NOMO-1 treated with dmso at 0.1 percent for 144 hours (cell line): ENCODE data around the gene ADCY2.

Experiments used
- DNase-seq: peaks from one replicate; lab custom pipeline; 2025; ENCODE audit not compliant: unreplicated experiment; lab: John Stamatoyannopoulos, UW

Gene ADCY2

DNA sequence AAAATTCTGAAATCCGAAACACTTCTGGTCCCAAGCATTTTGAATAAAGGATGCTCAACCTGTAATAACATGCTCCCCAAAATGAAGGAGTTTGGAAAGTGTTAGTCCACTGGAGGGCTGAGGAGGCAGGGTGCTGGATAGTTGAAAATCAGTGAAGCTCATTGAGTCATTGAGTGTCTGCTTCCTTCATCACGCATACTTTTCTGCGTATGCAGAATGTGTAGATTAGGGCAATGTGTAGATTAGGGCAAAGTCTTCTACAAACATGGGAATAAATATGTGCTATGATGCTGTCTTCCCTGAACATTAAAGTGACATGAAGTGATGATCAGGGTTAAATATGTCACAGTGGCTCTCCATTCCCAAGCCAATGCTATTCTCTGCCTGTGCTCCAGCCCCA, 261.2 kb downstream of the ADCY2 start:
- no peak for DNase-seq

DNA sequence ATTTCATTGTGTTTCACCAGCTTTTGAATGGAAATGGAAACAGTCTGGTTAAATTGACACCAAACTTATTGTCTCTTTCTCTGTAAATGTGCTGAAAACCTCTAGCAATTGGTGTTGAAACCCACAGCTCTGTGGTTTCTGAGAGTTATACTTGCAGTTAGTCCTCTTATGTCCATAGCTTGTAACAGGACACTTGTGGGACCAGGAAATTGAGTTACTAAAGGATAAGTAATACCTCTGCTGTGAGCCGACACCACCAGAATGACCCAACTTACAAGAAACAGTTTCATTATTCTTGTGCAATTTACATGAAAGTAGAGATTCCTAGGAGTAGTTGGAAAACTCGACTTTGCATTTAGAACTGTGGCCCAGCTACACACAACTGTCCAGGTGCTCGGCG, 263.5 kb downstream of the ADCY2 start:
- no peak for DNase-seq

DNA sequence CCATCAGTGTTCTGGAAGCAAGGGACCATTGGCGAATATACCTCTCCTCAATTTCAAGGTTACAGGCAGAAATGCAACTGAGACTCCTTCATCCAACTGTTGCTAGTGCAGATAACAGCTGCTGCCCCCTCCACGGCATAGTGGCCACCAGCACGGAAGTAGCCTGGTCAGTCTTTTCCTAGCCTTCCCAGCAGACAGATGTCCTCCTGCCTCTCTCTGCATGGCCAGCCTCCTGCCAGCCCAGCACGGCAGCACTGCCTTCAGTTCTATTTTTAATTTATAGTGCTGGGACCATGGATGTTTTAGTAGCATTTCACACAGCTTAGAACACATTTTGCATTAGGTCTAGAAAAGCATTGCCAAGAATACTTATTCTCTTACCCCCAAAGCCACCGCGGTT, 266.4 kb downstream of the ADCY2 start:
- DNase-seq: no peak

DNA sequence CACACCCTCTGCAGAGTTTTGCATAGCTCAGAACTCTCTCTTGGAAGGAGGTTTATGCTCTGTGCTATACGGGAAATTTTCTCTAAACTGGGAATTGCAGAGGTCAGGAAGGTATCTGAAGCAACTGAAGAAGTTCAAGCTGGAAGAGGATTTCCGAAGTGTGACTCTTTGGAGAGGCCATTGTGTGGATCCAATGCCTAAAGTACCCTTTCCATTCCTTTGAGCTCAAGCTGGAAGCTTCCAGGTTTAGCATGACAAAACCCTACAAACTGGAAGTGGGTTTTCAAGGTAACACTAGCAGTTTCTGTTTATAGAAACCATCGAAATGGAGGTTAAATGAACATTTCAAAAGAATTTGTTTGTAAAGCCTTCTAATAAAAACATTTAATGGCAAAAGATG, 267.9 kb downstream of the ADCY2 start:
- no peak for DNase-seq

DNA sequence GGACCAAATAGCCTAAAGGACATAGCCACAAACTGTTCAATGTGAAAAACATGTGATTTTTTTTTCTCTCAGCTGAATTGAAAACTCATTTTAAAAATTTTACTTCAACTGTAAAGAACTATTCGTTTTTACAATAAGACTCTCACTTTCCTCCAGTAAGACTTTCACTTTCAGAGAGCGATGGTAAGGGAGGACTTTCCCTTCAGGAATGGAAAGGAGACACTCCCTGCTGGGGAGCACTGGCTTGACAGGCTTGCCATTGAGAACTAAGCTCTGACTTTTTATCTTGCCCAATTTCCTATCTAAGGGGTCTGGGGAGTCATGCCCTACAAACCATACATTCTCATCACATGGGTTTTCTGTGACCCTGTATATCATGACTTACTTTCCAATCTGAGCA, 268.3 kb downstream of the ADCY2 start:
- no peak for DNase-seq

DNA sequence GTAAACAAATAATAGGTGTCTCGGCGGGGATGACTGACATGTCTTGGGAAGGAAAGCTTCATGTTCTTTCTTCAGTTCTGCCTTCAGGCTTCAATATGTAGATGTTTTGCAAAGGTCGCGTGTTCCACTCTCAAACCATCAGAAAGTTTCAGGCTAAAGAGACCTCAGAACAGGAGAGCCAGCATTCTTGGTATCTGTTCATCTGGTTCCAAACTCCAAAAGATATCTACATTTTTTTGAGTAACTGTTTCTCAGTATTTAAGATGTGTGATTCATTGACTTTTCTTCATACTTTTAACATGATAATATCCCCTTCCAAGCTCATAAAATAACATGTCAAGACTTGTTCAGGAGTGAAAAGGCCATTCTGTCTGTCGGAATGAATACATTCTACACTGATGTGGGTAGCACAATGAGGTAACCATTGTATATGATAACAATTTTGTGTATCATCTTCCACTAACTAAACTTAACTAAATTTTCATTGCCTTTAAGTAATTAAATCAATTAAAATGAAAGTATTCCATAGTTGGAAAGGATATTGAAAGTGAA, 271.4 kb downstream of the ADCY2 start:
- no peak for DNase-seq

DNA sequence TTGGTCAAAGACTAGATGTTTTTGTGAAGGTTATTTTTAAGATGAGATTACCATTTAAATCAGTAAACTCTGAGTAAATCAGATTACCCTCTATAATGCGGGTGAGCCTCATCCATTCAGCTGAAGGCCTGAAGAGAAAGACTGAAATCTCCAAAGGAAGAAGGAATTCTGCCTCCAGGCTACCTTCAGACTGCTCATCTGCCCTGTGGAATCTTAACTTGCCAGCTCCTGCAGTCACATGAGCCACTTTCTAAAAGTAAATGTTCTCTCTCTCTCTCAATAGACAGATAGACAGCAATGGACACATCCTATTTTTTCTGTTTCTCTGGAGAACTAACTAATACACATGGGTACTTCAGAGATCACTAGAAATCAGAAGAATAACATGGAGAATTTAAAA, 272.2 kb downstream of the ADCY2 start:
- no peak for DNase-seq

DNA sequence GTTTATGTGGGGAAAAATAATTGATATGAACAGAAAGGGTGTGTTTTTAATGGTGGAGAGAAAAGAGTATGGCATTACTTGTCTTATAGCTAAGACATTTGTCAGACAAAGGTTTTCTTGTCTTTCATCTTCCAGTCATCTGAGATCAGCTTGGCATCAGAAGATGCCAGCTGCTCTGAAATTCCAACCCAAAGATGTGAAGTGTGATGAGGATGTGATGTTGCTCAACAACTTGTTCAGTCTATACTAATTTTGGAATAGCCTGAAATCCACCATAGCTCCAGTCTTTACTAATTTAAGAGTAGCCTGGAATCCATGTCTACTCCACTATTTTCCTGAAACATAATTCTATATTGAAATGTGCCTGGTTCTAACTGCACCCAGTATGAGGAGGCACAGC, 272.7 kb downstream of the ADCY2 start:
- DNase-seq: no peak

DNA sequence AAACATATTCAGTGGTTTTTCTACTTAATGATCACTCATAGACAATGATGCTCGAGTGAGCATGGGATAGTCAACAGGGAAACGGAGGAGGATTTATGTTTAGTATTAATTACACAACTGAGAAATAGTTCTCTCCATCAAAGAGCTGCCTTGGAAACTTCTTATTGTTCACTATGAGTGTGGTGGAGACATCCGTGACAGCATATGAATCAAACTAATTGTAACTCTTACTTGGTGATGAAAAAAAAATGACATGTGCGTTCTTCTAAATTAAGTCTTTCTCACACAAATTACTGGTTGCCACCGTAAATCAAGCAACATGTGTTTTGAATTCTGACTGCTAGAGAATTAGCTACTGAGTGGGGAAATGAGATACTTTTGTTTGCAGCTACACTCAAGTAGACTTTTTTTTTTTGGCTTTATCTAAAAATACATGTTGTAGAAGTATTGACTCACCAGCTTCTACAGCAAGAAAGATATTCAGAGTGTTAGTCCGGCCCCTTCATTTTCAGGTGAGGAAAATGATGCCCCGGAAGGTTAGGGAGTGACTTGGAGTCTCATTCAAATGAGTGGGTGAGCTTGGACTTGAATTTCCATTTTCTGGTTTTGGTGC, 275.5 kb downstream of the ADCY2 start:
- DNase-seq: no peak

DNA sequence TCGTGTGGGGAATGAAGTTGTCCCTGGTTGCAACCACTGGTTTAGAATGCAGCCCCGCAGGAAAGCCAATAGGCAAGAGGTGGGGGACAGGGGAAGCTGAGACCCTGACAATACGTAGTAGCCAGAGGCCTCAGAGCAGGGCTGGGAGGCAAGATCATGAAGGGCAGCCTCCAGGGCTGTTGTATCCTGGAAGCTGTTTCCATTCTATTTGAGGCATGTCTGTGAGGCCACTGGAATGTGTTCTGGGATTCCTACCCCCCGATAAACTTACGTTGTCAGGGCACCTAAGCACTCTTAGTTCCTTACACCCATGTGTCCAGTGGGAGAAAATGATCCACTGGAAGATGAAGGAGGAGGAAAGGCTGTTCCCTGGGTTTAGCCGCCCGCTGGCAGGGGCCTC, 277.7 kb downstream of the ADCY2 start:
- no peak for DNase-seq

DNA sequence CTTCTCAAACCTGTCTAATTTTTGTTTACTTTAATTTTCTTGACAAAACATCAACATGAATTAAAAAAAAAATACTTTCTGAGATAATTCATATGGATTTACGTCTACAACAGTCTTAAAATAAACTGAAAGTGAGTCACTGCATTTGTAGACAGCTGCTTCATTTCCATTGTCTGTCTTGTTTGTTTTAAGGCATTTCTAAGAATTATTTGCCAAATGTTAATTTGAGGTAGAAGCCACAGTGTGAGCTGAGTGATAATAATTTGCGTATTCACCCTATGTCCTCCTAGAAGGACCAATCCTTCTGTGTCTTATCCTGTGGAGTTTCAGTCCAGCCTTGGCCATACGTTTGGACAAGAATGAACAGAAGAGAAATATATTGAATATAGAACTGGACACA, 280.5 kb downstream of the ADCY2 start:
- DNase-seq: no peak

DNA sequence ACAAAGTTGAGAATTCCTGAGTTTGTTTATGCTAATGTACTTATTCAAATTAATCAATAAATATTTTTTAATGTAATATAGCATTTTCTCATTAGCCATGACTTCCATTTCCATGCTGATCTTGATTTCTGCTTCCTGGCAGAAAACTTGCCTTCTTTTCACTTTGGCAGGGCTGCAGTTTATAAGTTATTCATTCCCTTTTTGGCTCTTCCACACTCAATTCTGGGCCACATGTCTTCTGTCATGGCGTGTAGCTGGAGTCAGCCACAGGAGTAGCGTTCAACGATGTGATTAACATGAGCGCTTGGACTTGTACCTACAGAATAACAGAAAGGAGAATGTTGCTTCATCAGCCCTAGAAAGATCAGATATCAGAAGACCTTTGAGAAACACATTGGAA, 282.1 kb downstream of the ADCY2 start:
- no peak for DNase-seq

DNA sequence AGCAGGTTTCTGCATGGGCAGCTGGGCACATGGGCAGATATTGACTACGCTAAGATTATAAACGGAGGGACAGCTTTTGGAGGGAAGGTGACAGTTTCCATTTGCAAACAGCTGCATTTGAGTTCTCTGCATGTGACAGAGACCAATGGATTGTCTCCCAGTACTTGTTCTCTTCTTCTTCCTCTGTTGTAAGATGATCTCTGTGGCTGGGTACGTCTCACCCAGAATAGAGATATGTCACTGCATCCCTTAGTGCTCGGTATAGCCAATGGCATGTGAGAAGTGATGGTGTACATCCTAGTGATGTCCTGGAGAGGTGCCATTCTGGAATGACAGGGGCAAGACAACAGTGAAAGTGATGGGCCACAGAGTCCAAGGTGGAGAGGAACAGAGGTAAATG, 283.7 kb downstream of the ADCY2 start:
- DNase-seq: no peak

DNA sequence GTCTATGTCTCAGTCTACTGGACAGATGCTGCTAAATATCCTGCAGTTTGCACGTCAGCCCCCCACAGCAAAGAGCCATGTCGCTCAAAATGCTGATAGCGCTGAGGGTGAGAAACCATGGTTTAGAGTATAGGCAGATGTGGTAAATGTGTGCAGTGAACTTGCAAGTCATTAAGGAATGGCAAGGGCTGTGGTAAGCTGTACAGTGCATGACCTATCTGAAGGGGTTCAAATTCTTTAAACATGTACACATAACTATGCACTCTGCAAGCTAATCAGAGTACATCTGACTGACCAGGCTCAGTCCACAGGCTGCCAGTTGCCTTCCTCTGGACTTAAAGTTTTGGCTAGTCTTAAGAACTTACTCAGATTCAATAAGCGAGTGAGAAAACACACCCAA, 284.3 kb downstream of the ADCY2 start:
- DNase-seq: no peak

DNA sequence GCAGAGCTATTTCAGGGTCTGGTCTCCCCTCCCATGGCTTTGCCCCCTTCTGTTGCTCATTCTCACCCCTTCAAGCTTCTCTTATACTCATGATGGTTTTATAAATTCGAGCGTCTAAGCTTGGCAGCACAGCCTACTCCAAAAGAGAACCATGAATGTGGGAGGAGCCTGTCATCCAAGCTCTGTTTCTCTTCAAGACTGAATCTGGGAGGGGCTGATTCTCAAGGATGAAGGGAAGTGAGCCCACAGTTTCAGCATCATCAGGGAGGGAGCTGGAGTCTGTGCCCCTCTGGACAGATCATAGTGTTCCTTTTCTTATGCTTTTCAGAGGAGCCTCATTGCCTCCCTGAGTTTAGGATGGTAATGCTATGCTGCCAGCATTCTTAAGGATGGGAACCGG, 286.4 kb downstream of the ADCY2 start:
- no peak for DNase-seq

DNA sequence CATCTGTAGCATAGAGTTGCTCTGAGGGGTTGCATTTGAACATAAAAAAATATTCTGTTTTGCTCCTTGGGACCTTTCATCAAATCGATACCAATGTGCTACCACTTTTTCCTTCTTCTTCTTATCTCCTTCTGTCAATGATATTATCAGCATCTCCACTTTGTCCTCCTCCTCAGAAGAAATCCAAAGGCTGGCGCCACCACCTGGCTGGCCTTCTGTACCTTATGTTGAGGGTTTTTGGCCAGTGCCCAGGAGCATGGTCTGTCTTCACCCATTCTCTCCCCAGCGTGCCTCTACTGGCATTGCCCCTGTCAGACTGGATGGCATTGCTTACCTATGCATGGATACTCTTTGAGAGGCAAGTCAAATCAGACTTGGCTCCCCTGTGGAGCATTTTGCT, 287.8 kb downstream of the ADCY2 start:
- DNase-seq: no peak

DNA sequence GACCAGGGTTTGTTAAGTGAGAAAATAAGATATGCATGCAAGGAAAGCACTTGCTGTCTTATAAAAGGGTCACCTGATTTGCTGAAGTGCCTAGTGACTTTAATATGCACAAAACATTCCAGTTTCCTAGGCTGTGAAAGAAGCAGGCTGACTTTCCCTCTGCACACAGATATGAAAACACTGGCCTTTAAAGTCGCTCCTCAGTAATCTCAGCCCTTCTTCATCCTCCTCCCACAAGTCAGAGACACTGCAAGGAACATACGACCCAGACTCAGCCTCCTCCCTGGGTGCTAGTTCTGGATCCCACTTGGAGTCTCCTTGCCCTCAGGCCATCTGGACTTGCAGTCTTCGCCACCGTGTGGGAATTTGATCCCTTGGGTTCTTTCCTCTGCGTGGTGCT, 288.9 kb downstream of the ADCY2 start:
- no peak for DNase-seq

DNA sequence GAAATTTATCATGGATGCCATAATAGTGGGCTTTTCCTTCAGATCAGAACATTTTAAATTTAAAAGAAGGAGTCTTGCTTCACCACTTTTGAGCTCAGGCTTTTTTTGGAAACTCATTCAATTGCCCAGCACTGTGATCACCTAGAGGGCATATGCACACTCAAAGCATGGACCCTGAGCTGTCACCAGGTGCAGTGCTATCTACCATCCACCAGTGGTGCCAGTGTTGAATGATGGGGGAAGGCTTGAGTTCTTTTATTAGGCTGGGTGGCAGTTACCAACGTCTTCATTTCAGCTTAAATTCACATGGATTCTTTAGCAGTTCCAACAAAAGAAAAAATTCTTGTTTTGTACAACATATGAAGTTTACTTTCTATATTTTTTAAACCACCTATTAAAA, 290.9 kb downstream of the ADCY2 start:
- no peak for DNase-seq

DNA sequence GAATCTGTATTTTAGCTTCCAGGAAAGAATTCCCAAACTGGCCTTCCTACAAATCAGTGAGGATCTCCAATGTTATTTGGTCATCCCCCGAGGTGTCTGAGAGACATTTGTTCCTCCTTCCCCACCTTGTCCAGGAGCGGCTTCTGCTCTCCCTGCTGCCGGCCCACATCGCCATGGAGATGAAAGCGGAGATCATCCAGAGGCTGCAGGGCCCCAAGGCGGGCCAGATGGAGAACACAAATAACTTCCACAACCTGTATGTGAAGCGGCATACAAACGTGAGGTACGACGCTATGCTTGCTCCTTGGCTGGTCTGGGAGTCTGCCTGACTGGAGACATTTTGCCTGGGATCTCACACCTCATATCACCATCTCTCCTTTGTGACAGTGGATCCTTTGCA, 294.6 kb downstream of the ADCY2 start:
- DNase-seq: no peak

DNA sequence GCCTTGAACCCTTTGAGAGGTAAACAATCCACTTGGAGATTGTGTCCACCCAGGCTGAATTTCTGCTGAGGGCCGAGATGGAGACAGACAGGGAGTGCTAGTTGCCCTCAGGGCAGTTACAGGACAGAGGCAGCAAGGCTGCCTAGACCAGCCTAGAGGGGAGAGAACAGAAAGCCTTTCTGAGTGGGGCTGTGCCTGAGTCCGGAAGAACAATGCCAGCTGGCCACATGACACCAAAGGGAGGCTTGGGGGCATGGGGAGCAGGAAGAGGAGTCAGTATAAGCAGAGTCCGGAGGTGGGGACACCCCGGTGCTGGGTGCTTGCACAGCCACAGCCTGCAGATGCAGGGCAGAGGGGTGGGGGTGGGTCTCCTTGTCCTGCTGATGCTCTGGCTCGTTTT, 309.3 kb downstream of the ADCY2 start:
- no peak for DNase-seq

DNA sequence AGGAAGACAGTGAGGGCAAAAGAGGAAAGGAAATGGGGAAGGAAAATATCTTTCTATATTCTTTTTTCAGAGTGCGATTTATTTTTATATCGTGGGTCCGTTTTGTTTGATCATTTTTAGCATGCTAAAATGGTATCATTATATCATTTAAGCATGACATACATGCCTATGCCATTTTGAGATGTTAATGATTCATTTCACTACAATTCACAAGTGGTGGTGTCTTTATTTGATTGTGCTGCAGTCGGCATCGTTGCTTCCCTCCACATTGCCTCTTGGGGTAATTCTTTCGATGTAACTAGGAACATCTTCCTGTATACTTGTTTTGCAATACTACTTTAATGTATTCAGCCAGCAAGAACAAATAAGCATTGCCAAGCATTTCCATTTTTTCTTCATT, 309.8 kb downstream of the ADCY2 start:
- DNase-seq: no peak

DNA sequence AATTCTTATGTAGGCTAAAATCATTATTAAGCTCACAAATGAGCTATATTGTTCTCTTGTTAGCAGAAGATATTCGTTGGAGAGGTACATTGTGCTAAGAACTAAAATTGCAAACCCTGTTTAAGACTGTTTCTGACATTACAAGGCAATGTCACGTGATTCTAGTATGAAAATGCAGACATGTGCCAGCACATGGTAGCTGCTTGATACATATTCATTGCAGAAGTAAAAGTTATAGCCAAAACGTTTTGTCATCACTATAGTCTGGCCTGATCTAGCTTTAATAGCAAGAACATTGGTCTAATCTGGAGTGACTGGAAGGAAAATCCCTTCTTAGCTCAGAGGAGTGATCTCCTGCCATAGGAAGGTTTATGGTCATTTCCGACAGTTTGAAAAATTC, 310.3 kb downstream of the ADCY2 start:
- DNase-seq: no peak

DNA sequence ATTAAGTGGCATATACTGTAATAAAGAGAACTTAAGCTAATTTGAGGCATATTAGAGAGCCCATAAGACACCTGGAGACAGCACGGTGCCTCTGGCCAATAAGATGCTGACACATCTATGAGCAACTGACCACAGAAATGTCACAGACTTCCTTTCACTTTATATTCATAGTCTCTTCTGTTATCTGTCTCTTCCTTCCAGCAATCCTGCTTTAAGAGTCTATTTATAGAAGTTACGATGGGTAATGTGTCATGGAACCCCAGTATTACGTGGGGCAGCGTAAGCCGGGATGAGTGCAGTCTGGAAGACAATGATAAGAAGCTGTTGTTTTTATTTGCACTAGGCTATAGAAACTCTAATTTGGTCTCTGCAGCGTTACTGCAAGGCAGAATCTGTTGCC, 318.2 kb downstream of the ADCY2 start:
- no peak for DNase-seq

DNA sequence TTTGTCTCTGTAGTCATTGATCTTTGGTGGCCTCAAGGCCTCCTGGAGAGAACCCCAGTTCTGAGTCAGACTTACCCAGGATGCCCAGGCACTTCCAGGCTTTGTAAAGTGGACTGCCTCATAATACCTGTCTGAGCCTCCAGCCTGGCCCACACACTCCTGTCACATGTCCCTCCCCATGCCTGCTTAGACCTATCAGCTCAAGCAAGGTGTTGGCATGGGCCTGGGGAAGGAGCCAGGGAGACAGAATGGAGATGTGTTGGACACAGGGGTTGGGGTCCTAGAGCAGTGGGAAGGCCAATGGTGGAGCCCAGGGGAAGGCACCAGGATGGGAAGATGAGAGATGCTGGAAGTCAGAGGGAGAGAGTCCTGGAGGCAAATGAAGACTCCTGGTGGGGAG, 318.8 kb downstream of the ADCY2 start:
- no peak for DNase-seq
